Naive thymus-derived CD4-positive, alpha-beta T cell (primary cell): ENCODE measurements around the gene PSME3. TPM values are rescaled to one million over a fixed set of nuclear protein-coding genes. Genes with fewer than 3 reads are reported as not detected.
"Not testable (repeated sequence)": the region's sequence is repeated elsewhere in the genome, so short reads cannot be mapped to it uniquely, and the experiment has no call there.

Experiments
- ATAC-seq: fragments of 150-1000 bp; cut with Tn5 transposase; 2 replicates; pipeline ENCODE4 v1.10.0; 2021; ENCODE audit warnings: mild to moderate bottlenecking, moderate library complexity
- CTCF ChIA-PET: fragments of 350-600 bp; sonication (Branson Sonifier 250); formaldehyde crosslinking; loops from one replicate; lab custom pipeline; 2021; ENCODE audit warnings: antibody characterized with exemption; lab: Charles Lee
- POLR2A ChIA-PET: fragments of 350-600 bp; sonication (Branson Sonifier 250); formaldehyde crosslinking; loops from one replicate; lab custom pipeline; 2021; ENCODE audit warnings: antibody characterized with exemption, inconsistent platforms; lab: Charles Lee
- DNase-seq, 9 donors: peaks; one replicate each; pipeline versions ENCODE4 v3.0.0 to v3.0.0-alpha.2; 2020 to 2022; ENCODE audit warnings: mixed read lengths in 1 of 9
- H3K27ac ChIP-seq: one replicate; pipeline ENCODE4 v1.7.0; 2013; ENCODE audit warnings: mild to moderate bottlenecking, low read depth, low read length, moderate library complexity
- H3K27me3 ChIP-seq, 2 donors: one replicate each; pipeline ENCODE4 v1.7.0; 2013; ENCODE audit warnings: low read length in 2 of 2, mild to moderate bottlenecking in 2 of 2, moderate library complexity in 2 of 2; ENCODE audit not compliant: control insufficient read depth in 2 of 2, insufficient read depth in 2 of 2
- H3K36me3 ChIP-seq, 3 experiments: 1 replicate in 2 of 3; 2 replicates in 1 of 3; pipeline ENCODE4 v1.7.0; 2013; ENCODE audit warnings: low read length in 3 of 3, mild to moderate bottlenecking in 3 of 3, moderate library complexity in 1 of 3; ENCODE audit not compliant: insufficient read depth in 3 of 3, control insufficient read depth in 2 of 3
- H3K4me1 ChIP-seq, 2 donors: one replicate each; pipeline ENCODE4 v1.7.0; 2013; ENCODE audit warnings: low read length in 2 of 2, mild to moderate bottlenecking in 2 of 2, moderate library complexity in 1 of 2; ENCODE audit not compliant: control insufficient read depth in 2 of 2, insufficient read depth in 2 of 2
- H3K4me3 ChIP-seq: 2 replicates; pipeline ENCODE4 v1.7.0; 2013; ENCODE audit warnings: mild to moderate bottlenecking, low read length
- H3K9me3 ChIP-seq, 3 experiments: 1 replicate in 2 of 3; 2 replicates in 1 of 3; pipeline ENCODE4 v1.7.0; 2013; ENCODE audit warnings: low read length in 3 of 3; ENCODE audit not compliant: control insufficient read depth in 2 of 3
- H3K27ac Mint-ChIP-seq, 9 donors: one replicate each; pipeline ENCODE4 v1.8.0; 2020 to 2022; ENCODE audit warnings: mixed read lengths in 9 of 9, mild to moderate bottlenecking in 8 of 9, moderate library complexity in 5 of 9, inconsistent platforms in 2 of 9
- H3K27me3 Mint-ChIP-seq, 5 donors: one replicate each; pipeline ENCODE4 v1.8.0; 2021 to 2022; ENCODE audit warnings: mixed read lengths in 5 of 5, mild to moderate bottlenecking in 1 of 5
- H3K36me3 Mint-ChIP-seq, 5 donors: one replicate each; pipeline ENCODE4 v1.8.0; 2020 to 2022; ENCODE audit warnings: mixed read lengths in 5 of 5, mild to moderate bottlenecking in 3 of 5, inconsistent platforms in 1 of 5
- H3K4me1 Mint-ChIP-seq, 7 donors: one replicate each; pipeline ENCODE4 v1.8.0; 2020 to 2022; ENCODE audit warnings: mixed read lengths in 7 of 7, mild to moderate bottlenecking in 3 of 7, inconsistent platforms in 1 of 7
- H3K4me3 Mint-ChIP-seq, 10 donors: one replicate each; pipeline ENCODE4 v1.8.0; 2020 to 2022; ENCODE audit warnings: mild to moderate bottlenecking in 10 of 10, mixed read lengths in 10 of 10, moderate library complexity in 6 of 10, inconsistent platforms in 2 of 10
- H3K9me3 Mint-ChIP-seq, 11 donors: one replicate each; pipeline ENCODE4 v1.8.0; 2020 to 2022; ENCODE audit warnings: mixed read lengths in 11 of 11, mild to moderate bottlenecking in 4 of 11, inconsistent platforms in 1 of 11, moderate library complexity in 1 of 11
- intact Hi-C, 2 donors: fragments of 100-400 bp; cut with micrococcal nuclease; formaldehyde crosslinking; loops; one replicate each; pipeline ENCODE4 v1.15.1; 2023
- polyA plus RNA-seq, 2 donors: library from polyadenylated mRNA; unstranded; fragments of 300-500 nt; fragmentation: Illumina TruSeq; gene quantifications; one replicate each; pipeline ENCODE4 v1.2.3, GENCODE V29; 2021
- total RNA-seq, 6 experiments: library from RNA in 5 of 6; stranded (reverse) in 5 of 6; gene quantifications; 1 replicate in 5 of 6; 2 replicates in 1 of 6; pipeline ENCODE4 v1.2.3 and lab custom pipeline; 2021 to 2026

PSME3 gene
- total and polyA plus RNA-seq, 7 experiments from 2014 or later = 53.8 to 116 (median 74.6) TPM

GRCh38 chr17:42882166-42882565 is 49.0 kb downstream of the PSME3 start:
- Histone ChIP-seq H3K27ac (no peak overlapping the region), H3K27me3 (no peaks in the 10 kb centered on the region), H3K36me3 (no peaks in the 10 kb centered on the region), H3K4me1 (no peaks in the 10 kb centered on the region), H3K9me3 (no peaks in the 10 kb centered on the region), H3K4me3 (no peak overlapping the region)
- H3K4me3 Mint-ChIP-seq = no peak overlapping the region
- H3K36me3 Mint-ChIP-seq = no peaks in the 10 kb centered on the region
- ChIA-PET POLR2A (no interaction called here), CTCF (no interaction called here)
- H3K27me3 Mint-ChIP-seq = peaks cover 7 to 19% (median 13%) of the 10 kb centered on the region in 5 donors
- DNase-seq = no peak
- no peak for ATAC-seq
- no peaks in the 10 kb centered on the region for H3K9me3 Mint-ChIP-seq
- peaks cover 0 to 8% (median 0%) of the 10 kb centered on the region in 7 donors for H3K4me1 Mint-ChIP-seq
- intact Hi-C loops = no loop called here
- no peak overlapping the region for H3K27ac Mint-ChIP-seq

GRCh38 chr17:42883802-42884558 is 50.8 kb downstream of the PSME3 start:
- Mint-ChIP-seq H3K4me3 (no peak overlapping the region), H3K36me3 (no peaks in the 10 kb centered on the region)
- POLR2A ChIA-PET = interaction anchor here (0.7 kb wide), 1 partner anchor 19 kb away, joined by 3 read pairs; no protein-coding TSS in a partner anchor

GRCh38 chr17:42885806-42886205 is 52.6 kb downstream of the PSME3 start:
- POLR2A ChIA-PET, H3K4me1 Mint-ChIP-seq: not testable (repeated sequence)

More at GRCh38 chr17:42883802-42884558, 50.8 kb downstream of the PSME3 start:
- H3K27me3 ChIP-seq = no peaks in the 10 kb centered on the region
- CTCF ChIA-PET = no interaction called here
- H3K9me3 ChIP-seq = no peaks in the 10 kb centered on the region
- Mint-ChIP-seq H3K27me3 (peaks cover 6 to 12% (median 7%) of the 10 kb centered on the region in 5 donors), H3K4me1 (peaks cover 0 to 8% (median 0%) of the 10 kb centered on the region in 7 donors), H3K9me3 (no peaks in the 10 kb centered on the region), H3K27ac (no peak overlapping the region)
- intact Hi-C loops = no loop called here
- ATAC-seq (no peak), DNase-seq (no peak)
- no peak overlapping the region for H3K27ac ChIP-seq
- no peaks in the 10 kb centered on the region for H3K4me1 ChIP-seq
- H3K4me3 ChIP-seq = no peak overlapping the region
- H3K36me3 ChIP-seq = no peaks in the 10 kb centered on the region

GRCh38 chr17:42886283-42887176 is 53.3 kb downstream of the PSME3 start:
- Mint-ChIP-seq H3K9me3 (no peaks in the 10 kb centered on the region), H3K27ac (peak overlapping the region in 1 of 9 donors; percentile 22), H3K27me3 (peaks cover 0 to 7% (median 6%) of the 10 kb centered on the region in 5 donors), H3K4me1 (peaks cover 0 to 8% (median 0%) of the 10 kb centered on the region in 7 donors), H3K4me3 (no peak overlapping the region), H3K36me3 (no peaks in the 10 kb centered on the region)
- POLR2A ChIA-PET = no interaction called here
- CTCF ChIA-PET = no interaction called here
- intact Hi-C loops = no loop called here
- H3K9me3 ChIP-seq = no peaks in the 10 kb centered on the region
- DNase-seq = no peak
- no peak overlapping the region for H3K27ac ChIP-seq
- H3K4me1 ChIP-seq = no peaks in the 10 kb centered on the region
- peak; percentile 50 for ATAC-seq
- H3K4me3 ChIP-seq = no peak overlapping the region
- no peaks in the 10 kb centered on the region for H3K36me3 ChIP-seq
- H3K27me3 ChIP-seq = no peaks in the 10 kb centered on the region

More at GRCh38 chr17:42885806-42886205, 52.6 kb downstream of the PSME3 start:
- H3K4me3 ChIP-seq, H3K27me3 Mint-ChIP-seq, H3K36me3 Mint-ChIP-seq, H3K4me1 ChIP-seq, DNase-seq, H3K9me3 ChIP-seq, H3K9me3 Mint-ChIP-seq, H3K36me3 ChIP-seq, ATAC-seq, intact Hi-C loops, CTCF ChIA-PET, H3K27me3 ChIP-seq, H3K27ac ChIP-seq, H3K27ac Mint-ChIP-seq, H3K4me3 Mint-ChIP-seq: not testable (repeated sequence)

- H3K4me1 Mint-ChIP-seq = peaks cover 0 to 10% (median 3%) of the 10 kb centered on the region in 7 donors
- Histone ChIP-seq H3K36me3 (no peaks in the 10 kb centered on the region), H3K27me3 (no peaks in the 10 kb centered on the region), H3K9me3 (no peaks in the 10 kb centered on the region), H3K4me3 (no peak overlapping the region), H3K27ac (no peak overlapping the region), H3K4me1 (no peaks in the 10 kb centered on the region)
- no peak overlapping the region for H3K4me3 Mint-ChIP-seq
- no peaks in the 10 kb centered on the region for H3K36me3 Mint-ChIP-seq
- intact Hi-C loops = no loop called here
- no peak for ATAC-seq
- no peak for DNase-seq
- no peak overlapping the region for H3K27ac Mint-ChIP-seq
- ChIA-PET CTCF (no interaction called here), POLR2A (no interaction called here)
- H3K27me3 Mint-ChIP-seq = peaks cover 0 to 23% (median 6%) of the 10 kb centered on the region in 5 donors
- no peaks in the 10 kb centered on the region for H3K9me3 Mint-ChIP-seq
Observed at GRCh38 chr17:42889809-42890208, 56.6 kb downstream of the PSME3 start.

GRCh38 chr17:42891539-42892152 is 58.4 kb downstream of the PSME3 start:
- no peak overlapping the region for H3K27ac ChIP-seq
- Mint-ChIP-seq H3K4me1 (peaks cover 0 to 5% (median under 1%) of the 10 kb centered on the region in 7 donors), H3K27me3 (peaks cover 2 to 19% (median 3%) of the 10 kb centered on the region in 5 donors), H3K4me3 (no peak overlapping the region), H3K27ac (no peak overlapping the region), H3K9me3 (no peaks in the 10 kb centered on the region), H3K36me3 (no peaks in the 10 kb centered on the region)
- intact Hi-C loops = no loop called here
- ATAC-seq = no peak
- no peak for DNase-seq
- no peaks in the 10 kb centered on the region for H3K9me3 ChIP-seq
- H3K27me3 ChIP-seq = no peaks in the 10 kb centered on the region
- POLR2A ChIA-PET = no interaction called here
- CTCF ChIA-PET = no interaction called here
- H3K4me1 ChIP-seq = no peaks in the 10 kb centered on the region
- H3K36me3 ChIP-seq = no peaks in the 10 kb centered on the region
- H3K4me3 ChIP-seq = no peak overlapping the region
